Fibroblast of villous mesenchyme (primary cell): ENCODE results near the gene HDAC9. TPM values are rescaled to one million over a fixed set of nuclear protein-coding genes. Genes with fewer than 3 reads are reported as not detected.
A peak's percentile ranks its signal among the peaks of the same experiment; 100 is the strongest.

Experiments
- DNase-seq: peaks from one replicate; pipeline ENCODE4 v3.0.0-alpha.2; 2010; ENCODE audit warnings: low read depth
- H3K4me3 ChIP-seq: 2 replicates; pipeline ENCODE4 v1.5.1; 2011; ENCODE audit warnings: low read depth, mild to moderate bottlenecking, low read length
- CTCF ChIP-seq: IDR thresholded peaks from 2 replicates; pipeline ENCODE4 v1.5.1; 2012; ENCODE audit warnings: low read depth, mild to moderate bottlenecking, low read length; ENCODE audit not compliant: insufficient read depth
- total RNA-seq: library from RNA; depleted of rRNA; stranded (reverse); fragments of >200 nt; gene quantifications from 2 replicates; pipeline ENCODE4 v1.2.3, GENCODE V29; 2012

Gene HDAC9
- total RNA-seq, 1 donor = 16.8 TPM

- DNase-seq = no peak
- no peak overlapping the region for H3K4me3 ChIP-seq
- no peak for TF ChIP-seq CTCF
Measured at GRCh38 chr7:18639711-18640110, 144.2 kb downstream of the HDAC9 start.

- no peak for DNase-seq
- TF ChIP-seq CTCF = no peak
Measured at GRCh38 chr7:18644981-18645380, 149.4 kb downstream of the HDAC9 start.

GRCh38 chr7:18647582-18647981 is 152.0 kb downstream of the HDAC9 start:
- DNase-seq = no peak
- no peak for TF ChIP-seq CTCF
- H3K4me3 ChIP-seq = no peak overlapping the region

More at GRCh38 chr7:18644981-18645380, 149.4 kb downstream of the HDAC9 start:
- no peak overlapping the region for H3K4me3 ChIP-seq

- H3K4me3 ChIP-seq = peak overlapping the region; percentile 21
- no peak for TF ChIP-seq CTCF
- peak; percentile 68 for DNase-seq
Measured at GRCh38 chr7:18648849-18649758, 153.6 kb downstream of the HDAC9 start.

- peak; percentile 18 for DNase-seq
- H3K4me3 ChIP-seq = no peak overlapping the region
- TF ChIP-seq CTCF = no peak
Measured at GRCh38 chr7:18653381-18654155, 158.0 kb downstream of the HDAC9 start.

GRCh38 chr7:18654709-18655108 is 159.2 kb downstream of the HDAC9 start:
- no peak for TF ChIP-seq CTCF
- no peak overlapping the region for H3K4me3 ChIP-seq
- peak; percentile 37 for DNase-seq
